ENCODE results near the gene TBC1D24. TPM values are rescaled to one million over a fixed set of nuclear protein-coding genes. Genes with fewer than 3 reads are reported as not detected.

The TBC1D24 gene
- total RNA-seq, 2 experiments from 2014 or later, result 16.6 to 16.7 TPM

GRCh38 chr16:2511996-2512734 is 37.2 kb downstream of the TBC1D24 start:
- no peaks in the 10 kb centered on the region for H3K9me3 Mint-ChIP-seq
- no peaks in the 10 kb centered on the region for H3K27me3 Mint-ChIP-seq
- no peak for TF ChIP-seq CTCF (IDR thresholded peaks at IDR 0.05)
- H3K4me3 Mint-ChIP-seq, result no peak overlapping the region
- H3K27ac Mint-ChIP-seq, result no peak overlapping the region
- DNase-seq (no peak), ATAC-seq (no peak)
- H3K4me1 Mint-ChIP-seq (ENCODE audit: low read depth), result peaks cover 35% of the 10 kb centered on the region
- peaks cover 11% of the 10 kb centered on the region for H3K36me3 Mint-ChIP-seq (ENCODE audit: low read depth)
- CTCF ChIA-PET, result no interaction called here
- intact Hi-C loops (cut with micrococcal nuclease), result no loop called here
- POLR2A ChIA-PET, result interaction anchor here (1.6 kb wide), 1 partner anchor 31 kb away, joined by 5 read pairs; no protein-coding TSS in a partner anchor

GRCh38 chr16:2512735-2513404 is 37.9 kb downstream of the TBC1D24 start:
- no peaks in the 10 kb centered on the region for H3K27me3 Mint-ChIP-seq
- intact Hi-C loops (cut with micrococcal nuclease), result no loop called here
- ChIA-PET POLR2A (interaction anchor here (0.8 to 3.7 kb wide), 8 partner anchors 11 to 156 kb away, joined by 3 to 26 read pairs (median 4); partner anchors contain the start of gene CEMP1), CTCF (interaction anchor here (1.8 kb wide), 1 partner anchor 11 kb away, joined by 6 read pairs; no protein-coding TSS in a partner anchor)
- no peaks in the 10 kb centered on the region for H3K9me3 Mint-ChIP-seq
- peak; percentile 11 for ATAC-seq
- peak overlapping the region; percentile 90 for H3K4me3 Mint-ChIP-seq
- H3K36me3 Mint-ChIP-seq (ENCODE audit: low read depth), result peaks cover 11% of the 10 kb centered on the region
- no peak for TF ChIP-seq CTCF (IDR thresholded peaks at IDR 0.05)
- peak overlapping the region; percentile 78 for H3K27ac Mint-ChIP-seq
- peak; percentile 55 for DNase-seq
- peaks cover 41% of the 10 kb centered on the region for H3K4me1 Mint-ChIP-seq (ENCODE audit: low read depth)

DNA sequence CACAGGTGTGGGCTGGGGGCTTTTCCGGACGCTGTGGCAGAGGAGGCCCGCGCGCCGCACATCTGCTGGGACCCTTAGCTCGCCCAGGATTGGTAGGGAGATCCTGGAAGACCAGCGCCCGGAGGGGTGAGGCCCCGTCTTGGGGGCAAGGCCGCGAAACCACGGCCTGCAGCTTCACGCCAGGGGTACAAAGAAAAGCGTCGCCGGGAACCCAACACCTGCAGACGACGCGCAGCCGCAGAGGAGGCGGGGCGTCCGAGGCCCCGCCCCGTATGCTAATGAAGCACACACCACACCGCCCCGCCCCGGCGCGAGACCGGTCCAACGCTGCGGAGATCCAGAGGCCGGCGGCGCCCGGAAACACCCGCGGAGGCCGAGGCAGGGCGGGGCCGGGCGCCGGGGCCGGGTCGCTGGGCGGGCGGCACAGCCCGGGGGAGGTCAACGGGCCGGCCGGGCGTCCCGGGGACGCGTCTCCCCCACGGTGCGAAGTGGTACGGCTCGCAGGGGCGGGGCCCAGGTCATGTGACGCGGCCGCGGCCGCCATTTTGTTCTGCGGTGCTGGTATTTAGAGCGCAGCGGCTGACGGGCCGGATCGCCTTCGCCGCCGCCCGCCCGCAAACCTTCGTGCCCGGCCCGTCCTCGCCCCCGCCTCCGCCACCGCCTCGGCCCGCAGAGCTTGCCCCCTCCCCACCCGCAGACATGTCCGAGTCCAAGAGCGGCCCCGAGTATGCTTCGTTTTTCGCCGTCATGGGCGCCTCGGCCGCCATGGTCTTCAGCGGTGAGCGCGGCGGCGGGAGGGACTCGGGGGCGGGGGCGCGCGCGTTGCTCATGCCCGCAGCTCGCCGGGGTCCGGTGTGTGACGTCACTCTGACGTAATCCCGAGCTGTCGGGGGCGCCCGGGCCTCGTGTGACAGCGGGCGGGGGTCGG is 38.7 kb downstream of the TBC1D24 start, which contains the start of gene ATP6V0C:
TSS of gene ATP6V0C (plus strand) at position 548 of the 928 bp plus-strand sequence. CDS start at position 700, 152 bp downstream.
- no peak for TF ChIP-seq CTCF (IDR thresholded peaks at IDR 0.05)
- ChIA-PET CTCF (interaction anchor here (1.8 kb wide), 1 partner anchor 12 kb away, joined by 6 read pairs; no protein-coding TSS in a partner anchor), POLR2A (interaction anchor here (0.8 to 3.7 kb wide), 10 partner anchors 10 to 155 kb away, joined by 3 to 26 read pairs (median 3); partner anchors contain the start of gene CEMP1)
- Mint-ChIP-seq H3K4me3 (peak within 1 kb of the TSS; percentile 94), H3K36me3 (ENCODE audit: low read depth) (peaks cover 11% of the 10 kb centered on the region), H3K27me3 (no peaks in the 10 kb centered on the region), H3K4me1 (ENCODE audit: low read depth) (peaks cover 48% of the 10 kb centered on the region), H3K9me3 (no peaks in the 10 kb centered on the region), H3K27ac (peak within 1 kb of the TSS; percentile 96)
- ATAC-seq, result peak; percentile 89
- intact Hi-C loops (cut with micrococcal nuclease), result no loop called here
- DNase-seq, result peak; percentile 93

DNA sequence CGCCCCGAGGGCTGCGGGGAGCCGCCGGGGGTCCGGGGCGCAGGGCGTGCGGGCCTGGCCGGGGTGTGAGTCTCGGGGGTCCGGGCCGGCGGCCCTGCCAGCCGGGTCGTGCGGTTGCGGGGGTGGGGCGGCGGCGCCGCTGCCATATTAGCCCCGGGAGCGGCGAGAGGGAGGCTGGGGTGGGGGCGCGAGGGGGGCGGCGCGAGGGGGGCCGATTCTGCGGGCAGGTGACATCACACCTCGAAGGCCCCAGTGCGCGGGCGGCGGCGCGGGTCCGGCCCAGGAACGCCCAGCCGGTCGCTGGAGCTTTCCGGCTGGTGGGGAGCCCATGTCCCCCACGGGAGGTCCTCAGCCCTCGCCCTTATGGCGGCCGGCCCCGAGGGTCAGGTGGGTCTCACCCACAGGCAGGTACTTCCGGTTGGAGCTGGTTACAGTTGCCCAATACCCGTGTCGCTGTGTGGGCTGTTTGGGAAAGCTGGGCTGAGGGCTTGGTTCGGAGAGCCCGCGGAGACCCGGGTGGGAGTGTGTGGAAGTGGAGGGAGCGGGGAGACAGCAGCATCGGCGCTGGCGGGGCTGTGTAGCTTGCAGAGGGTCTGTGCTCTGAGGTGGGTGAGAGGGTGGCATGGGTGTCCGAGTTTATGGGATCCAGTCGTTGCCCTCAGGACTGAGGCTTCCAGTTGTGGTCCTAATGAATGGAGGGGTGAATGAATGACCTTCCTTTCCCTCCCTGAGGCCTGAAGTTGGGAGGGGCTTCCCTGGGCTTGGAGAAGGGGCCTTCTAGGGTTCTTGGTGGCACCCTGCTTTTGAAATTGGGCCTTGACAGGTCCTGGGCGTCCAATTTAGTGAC is 39.6 kb downstream of the TBC1D24 start:
- ChIA-PET POLR2A (interaction anchor here (0.9 to 3.7 kb wide), 8 partner anchors 10 to 360 kb away, joined by 3 to 26 read pairs (median 4); partner anchors contain the start of genes CEMP1, ECI1 and TRAF7), CTCF (interaction anchor here (1.0 to 1.8 kb wide), 2 partner anchors 13 kb away, joined by 4 to 6 read pairs; no protein-coding TSS in a partner anchor)
- ATAC-seq (peak; percentile 4), DNase-seq (peak; percentile 51)
- Mint-ChIP-seq H3K36me3 (ENCODE audit: low read depth) (peaks cover 11% of the 10 kb centered on the region), H3K9me3 (no peaks in the 10 kb centered on the region), H3K4me3 (peak overlapping the region; percentile 94), H3K27me3 (no peaks in the 10 kb centered on the region), H3K4me1 (ENCODE audit: low read depth) (peaks cover 53% of the 10 kb centered on the region), H3K27ac (peak overlapping the region; percentile 96)
- intact Hi-C loops (cut with micrococcal nuclease), result no loop called here
- no peak for TF ChIP-seq CTCF (IDR thresholded peaks at IDR 0.05)
